Heart left ventricle (tissue), 16 donors: Measurements from ENCODE around the gene PLAAT4. TPM values are rescaled to one million over a fixed set of nuclear protein-coding genes. Genes with fewer than 3 reads are reported as not detected.
"Not testable (repeated sequence)": the region's sequence is repeated elsewhere in the genome, so short reads cannot be mapped to it uniquely, and the experiment has no call there.

Source experiments
- ATAC-seq, 4 donors: fragments of 200-7000 bp; cut with Tn5 transposase; one replicate each; pipeline ENCODE4 v1.9.1; 2020 to 2022; ENCODE audit warnings: moderate library complexity in 4 of 4, mild to moderate bottlenecking in 3 of 4, moderate number of reproducible peaks in 1 of 4
- DNase-seq, 5 donors: peaks; one replicate each; pipeline ENCODE4 v3.0.0-alpha.2; 2020
- H3K27ac ChIP-seq, 12 donors: fragments of 200-600 bp; sonication (generic) in 4 of 12; one replicate each; pipeline versions ENCODE4 v1.5.0 to v1.8.0; 2016 to 2022; ENCODE audit warnings: mild to moderate bottlenecking in 2 of 12
- H3K27me3 ChIP-seq, 9 donors: fragments of 200-600 bp; sonication (generic) in 2 of 9; one replicate each; pipeline versions ENCODE4 v1.5.1 to v1.8.0; 2016 to 2022; ENCODE audit warnings: mild to moderate bottlenecking in 3 of 9
- H3K36me3 ChIP-seq, 9 donors: fragments of 200-600 bp; sonication (generic) in 2 of 9; one replicate each; pipeline versions ENCODE4 v1.5.0 to v1.8.0; 2018 to 2022; ENCODE audit warnings: mild to moderate bottlenecking in 2 of 9
- H3K4me1 ChIP-seq, 12 donors: fragments of 200-600 bp; sonication (generic) in 4 of 12; one replicate each; pipeline versions ENCODE4 v1.5.0 to v1.8.0; 2016 to 2022; ENCODE audit warnings: mild to moderate bottlenecking in 3 of 12
- H3K4me3 ChIP-seq, 12 donors: fragments of 200-600 bp; sonication (generic) in 4 of 12; one replicate each; pipeline versions ENCODE4 v1.5.0 to v1.8.0; 2017 to 2022; ENCODE audit warnings: mild to moderate bottlenecking in 9 of 12, moderate library complexity in 4 of 12
- H3K9me3 ChIP-seq, 12 donors: fragments of 200-600 bp; sonication (generic) in 4 of 12; one replicate each; pipeline versions ENCODE4 v1.5.0 to v1.8.0; 2016 to 2022; ENCODE audit warnings: mild to moderate bottlenecking in 1 of 12
- CTCF ChIP-seq, 12 donors: fragments of 200-600 bp; sonication (generic) in 4 of 12; IDR thresholded peaks; one replicate each; pipeline versions ENCODE4 v1.5.0 to v1.8.0; 2018 to 2022; ENCODE audit warnings: antibody characterized with exemption in 12 of 12, mild to moderate bottlenecking in 5 of 12
- POLR2A ChIP-seq, 2 donors: fragments of 450-650 bp; IDR thresholded peaks; one replicate each; pipeline ENCODE4 v1.6.1; 2017; ENCODE audit warnings: antibody characterized with exemption in 2 of 2, mild to moderate bottlenecking in 2 of 2, moderate library complexity in 2 of 2
- WGBS, 4 donors: extraction: QIAGEN DNeasy Blood & Tissue Kit in 2 of 4; methylation state at CpG; one replicate each; pipeline versions ENCODE4 v1.1.5 to v1.1.7; 2013 to 2018; 5-methylcytosine and 5-hydroxymethylcytosine counted together
- intact Hi-C, 10 donors: fragments of 100-400 bp; cut with DNase I; formaldehyde crosslinking; loops; one replicate each; pipeline versions ENCODE4 v1.11.1 to v1.14.2; 2022
- polyA plus RNA-seq, 2 donors: library from polyadenylated mRNA; stranded (reverse); fragments of 200-250 nt; gene quantifications; one replicate each; pipeline ENCODE4 v1.2.3, GENCODE V29; 2013
- total RNA-seq, 9 donors: library from RNA; depleted of rRNA in 2 of 9; stranded (reverse); fragments of >200 nt in 2 of 9; fragmentation: NEBNext Ultra II Directional in 3 of 9; extraction: Animal tissue kit (Norgen Biotek cat#: 25700) in 3 of 9; gene quantifications; one replicate each; pipeline versions ENCODE4 v1.1.0 to v1.2.4, GENCODE V29; 2016 to 2023
- donor health status: ischemic (EF 13 %, LVEDD 7.1; RV severe dilation, severe dysfunction).
- donor health status: healthy with polysubstance abuse.
- donor health status: DM: no; HTN: yes; CAD: no.
- donor health status: DM: no; HTN: no; CAD: no.
- donor health status: ischemic (EF 25% LVEDD 6.9; RV normal size, moderate dysfunction).
- donor health status: ischemic (EF 25% LVEDD 5.7; RV mildly dilated, moderate dysfunction).
- donor health status: healthy.
- donor health status: DM: yes; HTN: yes; CAD: no.
- donor health status: ischemic (EF 35%, LVEDD 5.7; RV mildly dilated, moderate dysfunction).
- donor health status: nonischemic (EF 11% LVEDD 7.7; RV severe dilation, severe dysfunction).
- donor health status: DM: yes; HTN: yes; CAD: no.
- donor health status: PGD.
- donor health status: ischemic (EF 29% LVEDD 5.4; RV normal size, mild dysfunction).
- donor health status: nonischemic (EF 23%, LVEDD 6.1; RV moderate dilation, normal function).

The PLAAT4 gene
- total and polyA plus RNA-seq, 11 donors, result 4.6 to 484 (median 8.0) TPM

GRCh38 chr11:63523151-63523550 is 13.5 kb upstream of the PLAAT4 start:
- Histone ChIP-seq H3K27me3 (no peaks in the 10 kb centered on the region), H3K27ac (no peak overlapping the region), H3K9me3 (peaks cover 0 to 19% (median 0%) of the 10 kb centered on the region in 12 donors), H3K36me3 (no peaks in the 10 kb centered on the region), H3K4me3 (no peak overlapping the region), H3K4me1 (no peaks in the 10 kb centered on the region)
- 81 to 86% (median 81%) methylated on average over 7 of the region's 7 CpGs for WGBS, 4 donors
- intact Hi-C loops, result no loop called here
- TF ChIP-seq POLR2A (IDR thresholded peaks at IDR 0.05) (no peak), CTCF (IDR thresholded peaks at IDR 0.05) (no peak)
- ATAC-seq (no peak), DNase-seq (no peak)

GRCh38 chr11:63527667-63528066 is 8.9 kb upstream of the PLAAT4 start:
- WGBS, 4 donors, result 78 to 87% (median 85%) methylated on average over 2 of the region's 2 CpGs
- DNase-seq (no peak), ATAC-seq (no peak)
- intact Hi-C loops, result no loop called here
- peaks cover 0 to 16% (median 0%) of the 10 kb centered on the region in 12 donors for H3K4me1 ChIP-seq
- H3K4me3 ChIP-seq, result no peak overlapping the region
- no peaks in the 10 kb centered on the region for H3K36me3 ChIP-seq
- H3K9me3 ChIP-seq, result peaks cover 0 to 18% (median 0%) of the 10 kb centered on the region in 12 donors
- no peaks in the 10 kb centered on the region for H3K27me3 ChIP-seq
- H3K27ac ChIP-seq, result no peak overlapping the region
- TF ChIP-seq CTCF (IDR thresholded peaks at IDR 0.05), result no peak
- no peak for TF ChIP-seq POLR2A (IDR thresholded peaks at IDR 0.05)

GRCh38 chr11:63528156-63528555 is 8.5 kb upstream of the PLAAT4 start:
- H3K27ac ChIP-seq, DNase-seq, intact Hi-C loops, H3K36me3 ChIP-seq, H3K27me3 ChIP-seq, H3K4me3 ChIP-seq, ATAC-seq: not testable (repeated sequence)
- 19 to 38% (median 27%) methylated on average over 5 to 8 of the region's 11 CpGs for WGBS, 4 donors
- Histone ChIP-seq H3K9me3 (peaks cover 0 to 13% (median 0%) of the 10 kb centered on the region in 12 donors), H3K4me1 (peaks cover 0 to 19% (median 0%) of the 10 kb centered on the region in 12 donors)

- H3K36me3 ChIP-seq, intact Hi-C loops, H3K9me3 ChIP-seq, H3K27ac ChIP-seq, H3K4me3 ChIP-seq, DNase-seq, ATAC-seq, H3K27me3 ChIP-seq: not testable (repeated sequence)
- peaks cover 0 to 19% (median 0%) of the 10 kb centered on the region in 12 donors for H3K4me1 ChIP-seq
- 70 to 84% (median 78%) methylated on average over 1 of the region's 3 CpGs for WGBS, 4 donors
Observed at GRCh38 chr11:63528729-63529278, 7.8 kb upstream of the PLAAT4 start.

GRCh38 chr11:63529373-63529772 is 7.2 kb upstream of the PLAAT4 start:
- 67 to 79% (median 75%) methylated on average over 6 of the region's 6 CpGs for WGBS, 4 donors
- intact Hi-C loops, result not testable (repeated sequence)

GRCh38 chr11:63530021-63530420 is 6.6 kb upstream of the PLAAT4 start:
- H3K36me3 ChIP-seq, result no peaks in the 10 kb centered on the region
- 91 to 94% (median 92%) methylated on average over 2 of the region's 2 CpGs for WGBS, 4 donors
- TF ChIP-seq CTCF (IDR thresholded peaks at IDR 0.05) (no peak), POLR2A (IDR thresholded peaks at IDR 0.05) (no peak)
- ATAC-seq, result no peak
- no peaks in the 10 kb centered on the region for H3K27me3 ChIP-seq
- peaks cover 0 to 28% (median 0%) of the 10 kb centered on the region in 12 donors for H3K4me1 ChIP-seq
- H3K27ac ChIP-seq, result no peak overlapping the region
- H3K4me3 ChIP-seq, result no peak overlapping the region
- no peak for DNase-seq
- intact Hi-C loops, result loop anchor here in 1 of 10 donors (10.0 kb wide), 1 partner anchor 85 kb away; the partner anchor contains the start of gene PLAAT3
- H3K9me3 ChIP-seq, result no peaks in the 10 kb centered on the region

More at GRCh38 chr11:63529373-63529772, 7.2 kb upstream of the PLAAT4 start:
- not testable (repeated sequence) for H3K27me3 ChIP-seq, ATAC-seq, H3K4me3 ChIP-seq, H3K36me3 ChIP-seq, H3K9me3 ChIP-seq, DNase-seq, H3K27ac ChIP-seq
- peaks cover 0 to 21% (median 0%) of the 10 kb centered on the region in 12 donors for H3K4me1 ChIP-seq

GRCh38 chr11:63531074-63531792 is 5.4 kb upstream of the PLAAT4 start:
- H3K9me3 ChIP-seq, H3K27me3 ChIP-seq, H3K36me3 ChIP-seq, H3K27ac ChIP-seq, DNase-seq, H3K4me3 ChIP-seq: not testable (repeated sequence)
- peaks cover 0 to 40% (median 1%) of the 10 kb centered on the region in 12 donors for H3K4me1 ChIP-seq
- ATAC-seq, result peak in 3 of 4 donors; percentile 29 to 69 (median 41)
- WGBS, 4 donors, result 71 to 81% (median 77%) methylated on average over 4 of the region's 6 CpGs
- intact Hi-C loops, result loop anchor here in 1 of 10 donors (10.0 kb wide), 1 partner anchor 84 kb away; the partner anchor contains the start of gene PLAAT3
